MM.1S (cell line): ENCODE measurements around the gene CTCF.

Experiments
- DNase-seq: peaks from one replicate; pipeline ENCODE4 v3.0.0-alpha.2; 2015
- H2AFZ ChIP-seq: fragments of 300-600 bp; sonication (generic); 2 replicates; pipeline ENCODE4 v1.6.0; 2016; ENCODE audit warnings: antibody characterized with exemption, low read length
- H3F3A ChIP-seq: fragments of 300-600 bp; sonication (generic); 2 replicates; pipeline ENCODE4 v1.6.1; 2016; ENCODE audit warnings: mild to moderate bottlenecking, antibody characterized with exemption, low read length, moderate library complexity, mixed read lengths; ENCODE audit not compliant: insufficient read depth
- H3K27ac ChIP-seq: fragments of 300-600 bp; sonication (generic); 2 replicates; pipeline ENCODE4 v1.5.1; 2016; ENCODE audit warnings: mild to moderate bottlenecking, low read length
- H3K27me3 ChIP-seq: fragments of 300-600 bp; sonication (generic); replicated peaks from 2 replicates; pipeline ENCODE4 v1.6.0; 2016; ENCODE audit warnings: low read length; ENCODE audit not compliant: insufficient read depth
- H3K36me3 ChIP-seq: fragments of 300-600 bp; sonication (generic); replicated peaks from 2 replicates; pipeline ENCODE4 v1.6.1; 2016; ENCODE audit warnings: mild to moderate bottlenecking, low read length, mixed read lengths; ENCODE audit not compliant: insufficient read depth
- H3K4me1 ChIP-seq: fragments of 300-600 bp; sonication (generic); 2 replicates; pipeline ENCODE4 v1.6.1; 2016; ENCODE audit warnings: low read length, mixed read lengths
- H3K4me2 ChIP-seq: fragments of 300-600 bp; sonication (generic); 2 replicates; pipeline ENCODE4 v1.6.0; 2016; ENCODE audit warnings: low read depth, low read length
- H3K4me3 ChIP-seq: fragments of 300-600 bp; sonication (generic); 2 replicates; pipeline ENCODE4 v1.5.1; 2016; ENCODE audit warnings: low read length, mixed read lengths
- H3K79me2 ChIP-seq: fragments of 300-600 bp; sonication (generic); 2 replicates; pipeline ENCODE4 v1.6.1; 2016; ENCODE audit warnings: mixed run types, low read length, mixed read lengths
- H3K9ac ChIP-seq: fragments of 300-600 bp; sonication (generic); 2 replicates; pipeline ENCODE4 v1.6.1; 2016; ENCODE audit warnings: low read length, mixed read lengths
- H3K9me2 ChIP-seq: fragments of 300-600 bp; sonication (generic); replicated peaks from 2 replicates; pipeline ENCODE4 v1.6.1; 2016; ENCODE audit warnings: mild to moderate bottlenecking, low read length, mixed read lengths; ENCODE audit not compliant: insufficient read depth
- H3K9me3 ChIP-seq: fragments of 300-600 bp; sonication (generic); replicated peaks from 2 replicates; pipeline ENCODE4 v1.6.1; 2016; ENCODE audit warnings: mild to moderate bottlenecking, low read length, mixed read lengths; ENCODE audit not compliant: insufficient read depth
- H4K20me1 ChIP-seq: fragments of 300-600 bp; sonication (generic); 2 replicates; pipeline ENCODE4 v1.6.1; 2016; ENCODE audit warnings: mild to moderate bottlenecking, low read length, moderate library complexity, mixed read lengths; ENCODE audit not compliant: insufficient read depth
- EZH2 ChIP-seq: fragments of 300-600 bp; sonication (generic); optimal IDR thresholded peaks from 2 replicates; pipeline ENCODE3; 2017; ENCODE audit warnings: low read depth, mild to moderate bottlenecking, antibody characterized with exemption, low read length, mixed read lengths
- EZH2phosphoT487 ChIP-seq: fragments of 300-600 bp; sonication (generic); IDR thresholded peaks from 2 replicates; pipeline ENCODE4 v1.6.1; 2018; ENCODE audit warnings: antibody characterized with exemption, low read length
- TF ChIP-seq, protein P1 (sequence below): fragments of 300-600 bp; sonication (generic); IDR thresholded peaks from 2 replicates; pipeline ENCODE4 v1.5.1; 2016; ENCODE audit warnings: antibody characterized with exemption, low read length, mixed read lengths

Gene CTCF

GRCh38 chr16:67561501-67561823 lies 864 bp upstream of the CTCF start:
- no peak for TF ChIP-seq EZH2phosphoT487
- H3K9me2 ChIP-seq: no peaks in the 10 kb centered on the region
- H4K20me1 ChIP-seq: no peaks in the 10 kb centered on the region
- H3F3A ChIP-seq: peaks cover 46% of the 10 kb centered on the region
- H3K4me3 ChIP-seq: peak overlapping the region; percentile 72
- DNase-seq: no peak
- peak overlapping the region; percentile 25 for H2AFZ ChIP-seq
- peaks cover 3% of the 10 kb centered on the region; the same call in 1 of the 2 replicates for H3K36me3 ChIP-seq
- no peaks in the 10 kb centered on the region for H3K27me3 ChIP-seq
- peak overlapping the region; percentile 75 for H3K27ac ChIP-seq
- H3K9me3 ChIP-seq: no peaks in the 10 kb centered on the region
- peaks cover 19% of the 10 kb centered on the region for H3K4me1 ChIP-seq
- peaks cover 85% of the 10 kb centered on the region for H3K79me2 ChIP-seq
- peak overlapping the region; percentile 73 for H3K4me2 ChIP-seq
- H3K9ac ChIP-seq: peak overlapping the region; percentile 69

GRCh38 chr16:67561824-67562525 lies 351 bp upstream of the CTCF start:
- no peak for TF ChIP-seq EZH2phosphoT487
- TF ChIP-seq, protein P1, sequence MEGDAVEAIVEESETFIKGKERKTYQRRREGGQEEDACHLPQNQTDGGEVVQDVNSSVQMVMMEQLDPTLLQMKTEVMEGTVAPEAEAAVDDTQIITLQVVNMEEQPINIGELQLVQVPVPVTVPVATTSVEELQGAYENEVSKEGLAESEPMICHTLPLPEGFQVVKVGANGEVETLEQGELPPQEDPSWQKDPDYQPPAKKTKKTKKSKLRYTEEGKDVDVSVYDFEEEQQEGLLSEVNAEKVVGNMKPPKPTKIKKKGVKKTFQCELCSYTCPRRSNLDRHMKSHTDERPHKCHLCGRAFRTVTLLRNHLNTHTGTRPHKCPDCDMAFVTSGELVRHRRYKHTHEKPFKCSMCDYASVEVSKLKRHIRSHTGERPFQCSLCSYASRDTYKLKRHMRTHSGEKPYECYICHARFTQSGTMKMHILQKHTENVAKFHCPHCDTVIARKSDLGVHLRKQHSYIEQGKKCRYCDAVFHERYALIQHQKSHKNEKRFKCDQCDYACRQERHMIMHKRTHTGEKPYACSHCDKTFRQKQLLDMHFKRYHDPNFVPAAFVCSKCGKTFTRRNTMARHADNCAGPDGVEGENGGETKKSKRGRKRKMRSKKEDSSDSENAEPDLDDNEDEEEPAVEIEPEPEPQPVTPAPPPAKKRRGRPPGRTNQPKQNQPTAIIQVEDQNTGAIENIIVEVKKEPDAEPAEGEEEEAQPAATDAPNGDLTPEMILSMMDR: no peak
- TF ChIP-seq EZH2: no peak
- Histone ChIP-seq H3K4me3 (peak overlapping the region; percentile 72), H3K79me2 (peaks cover 85% of the 10 kb centered on the region), H4K20me1 (no peaks in the 10 kb centered on the region), H3F3A (peaks cover 44% of the 10 kb centered on the region), H3K4me1 (peaks cover 21% of the 10 kb centered on the region), H3K9me2 (no peaks in the 10 kb centered on the region), H3K36me3 (peaks cover 3% of the 10 kb centered on the region; the same call in 1 of the 2 replicates), H3K9me3 (no peaks in the 10 kb centered on the region), H3K27me3 (no peaks in the 10 kb centered on the region), H2AFZ (peak overlapping the region; percentile 25), H3K27ac (peak overlapping the region; percentile 75), H3K4me2 (peak overlapping the region; percentile 73), H3K9ac (peak overlapping the region; percentile 69)
- peak; percentile 98 for DNase-seq

GRCh38 chr16:67562918-67563707 lies 787 bp downstream of the CTCF start:
- H3K4me3 ChIP-seq: peak overlapping the region; percentile 93
- no peaks in the 10 kb centered on the region for H3K9me2 ChIP-seq
- H3K4me2 ChIP-seq: peak overlapping the region; percentile 91
- H3K27me3 ChIP-seq: no peaks in the 10 kb centered on the region
- H3K79me2 ChIP-seq: peaks cover 86% of the 10 kb centered on the region
- peak overlapping the region; percentile 100 for H3K27ac ChIP-seq
- peak overlapping the region; percentile 100 for H3K9ac ChIP-seq
- no peaks in the 10 kb centered on the region for H4K20me1 ChIP-seq
- peaks cover 47% of the 10 kb centered on the region for H3F3A ChIP-seq
- TF ChIP-seq, protein P1: peak; percentile 19
- TF ChIP-seq EZH2: no peak
- TF ChIP-seq EZH2phosphoT487: no peak
- peak overlapping the region; percentile 63; the same call in 1 of the 2 replicates for H2AFZ ChIP-seq
- peak; percentile 66 for DNase-seq
- peaks cover 3% of the 10 kb centered on the region; the same call in 1 of the 2 replicates for H3K36me3 ChIP-seq
- H3K4me1 ChIP-seq: peaks cover 24% of the 10 kb centered on the region
- no peaks in the 10 kb centered on the region for H3K9me3 ChIP-seq
